Prostate gland (tissue), 2 donors: ENCODE results near the gene SPRR2A.

ENCODE experiments used
- CTCF ChIP-seq, 4 experiments: fragments of 200-600 bp in 2 of 4; fragments of 450-650 bp in 2 of 4; sonication (generic) in 2 of 4; IDR thresholded peaks; 1 replicate in 3 of 4; 2 replicates in 1 of 4; pipeline ENCODE4 v1.5.1; 2016 to 2019; ENCODE audit warnings: antibody characterized with exemption in 4 of 4, mild to moderate bottlenecking in 2 of 4, moderate library complexity in 2 of 4
- POLR2A ChIP-seq: fragments of 450-650 bp; IDR thresholded peaks from one replicate; pipeline ENCODE4 v1.6.1; 2016; ENCODE audit warnings: antibody characterized with exemption, mild to moderate bottlenecking
- POLR2AphosphoS5 ChIP-seq: sonication (generic); formaldehyde crosslinking; IDR thresholded peaks from one replicate; pipeline ENCODE4 v1.6.1; 2017; ENCODE audit warnings: antibody characterized with exemption

GRCh38 chr1:153030895-153031294, 26.4 kb downstream of the SPRR2A start, which contains the start of gene SPRR1B:
- TF ChIP-seq CTCF (IDR thresholded peaks at IDR 0.05) (no peak), POLR2A (no peak), POLR2AphosphoS5 (no peak)
